Prostate gland (tissue), 2 donors: Measurements from ENCODE around the gene CLSTN3. TPM values are rescaled to one million over a fixed set of nuclear protein-coding genes. Genes with fewer than 3 reads are reported as not detected.

Experiments
- DNase-seq: peaks from one replicate; pipeline ENCODE4 v3.0.0-alpha.2; 2019; ENCODE audit warnings: low spot score
- H3K27ac ChIP-seq, 2 donors: fragments of 200-600 bp; sonication (generic); 2 replicates each; pipeline ENCODE4 v1.5.1; 2017 to 2019
- H3K27me3 ChIP-seq: fragments of 200-600 bp; sonication (generic); replicated peaks from 2 replicates; pipeline ENCODE4 v1.5.1; 2019; ENCODE audit not compliant: insufficient read depth
- H3K36me3 ChIP-seq, 2 donors: fragments of 200-600 bp; sonication (generic); 1 replicate in 1 of 2; 2 replicates in 1 of 2; pipeline versions ENCODE4 v1.5.1 to v1.8.1; 2017 to 2019
- H3K4me1 ChIP-seq: fragments of 200-600 bp; sonication (generic); replicated peaks from 2 replicates; pipeline ENCODE4 v1.5.1; 2019
- H3K4me3 ChIP-seq, 2 donors: fragments of 200-600 bp; sonication (generic); 2 replicates each; pipeline ENCODE4 v1.5.1; 2017 to 2019
- H3K9me3 ChIP-seq: fragments of 200-600 bp; sonication (generic); 2 replicates; pipeline ENCODE4 v1.5.1; 2017
- CTCF ChIP-seq, 4 experiments: fragments of 200-600 bp in 2 of 4; fragments of 450-650 bp in 2 of 4; sonication (generic) in 2 of 4; IDR thresholded peaks; 1 replicate in 3 of 4; 2 replicates in 1 of 4; pipeline ENCODE4 v1.5.1; 2016 to 2019; ENCODE audit warnings: antibody characterized with exemption in 4 of 4, mild to moderate bottlenecking in 2 of 4, moderate library complexity in 2 of 4
- POLR2A ChIP-seq: fragments of 450-650 bp; IDR thresholded peaks from one replicate; pipeline ENCODE4 v1.6.1; 2016; ENCODE audit warnings: antibody characterized with exemption, mild to moderate bottlenecking
- POLR2AphosphoS5 ChIP-seq: sonication (generic); formaldehyde crosslinking; IDR thresholded peaks from one replicate; pipeline ENCODE4 v1.6.1; 2017; ENCODE audit warnings: antibody characterized with exemption
- WGBS: methylation state at CpG from one replicate; pipeline ENCODE4 v1.1.5; 2018; 5-methylcytosine and 5-hydroxymethylcytosine counted together
- intact Hi-C: fragments of 100-400 bp; cut with DNase I; formaldehyde crosslinking; loops from one replicate; pipeline ENCODE4 v1.14.2; 2022
- total RNA-seq, 2 donors: library from RNA; depleted of rRNA; stranded (reverse); fragments of >200 nt; gene quantifications; one replicate each; pipeline ENCODE4 v1.1.0, GENCODE V29; 2016

CLSTN3 gene
- total RNA-seq, 2 donors from 2014 or later: 7.7 to 45.7 TPM

DNA sequence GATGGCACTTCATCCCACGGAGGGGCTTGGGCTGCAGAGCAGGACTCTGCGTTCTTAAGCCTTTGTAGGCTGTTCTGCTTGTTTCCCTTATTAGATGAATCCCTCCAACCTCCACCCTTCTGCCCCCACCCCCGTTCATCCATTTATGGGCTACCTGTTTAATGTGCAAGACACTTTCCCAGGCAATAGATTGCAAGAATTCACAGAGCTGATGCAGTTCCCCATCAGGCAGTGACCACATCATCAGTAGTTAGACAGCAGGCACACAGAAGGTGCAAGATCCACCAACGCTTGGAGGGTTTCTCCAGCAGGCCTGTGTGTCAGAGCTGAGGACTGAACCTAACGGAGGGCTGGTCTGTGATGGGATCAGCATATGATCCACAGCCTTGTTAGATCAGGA lies 36.7 kb upstream of the CLSTN3 start:
- H3K4me1 ChIP-seq: no peaks in the 10 kb centered on the region
- intact Hi-C loops: no loop called here
- WGBS: 57% methylated on average over 5 of the region's 5 CpGs

GRCh38 chr12:7093892-7094291 lies 36.3 kb upstream of the CLSTN3 start:
- no peak for DNase-seq
- TF ChIP-seq CTCF (IDR thresholded peaks at IDR 0.05): no peak
- TF ChIP-seq POLR2AphosphoS5: no peak
- no peaks in the 10 kb centered on the region for H3K9me3 ChIP-seq
- intact Hi-C loops: no loop called here
- 53% methylated on average over 10 of the region's 10 CpGs for WGBS
- no peaks in the 10 kb centered on the region for H3K4me1 ChIP-seq
- no peaks in the 10 kb centered on the region for H3K27me3 ChIP-seq
- no peak overlapping the region for H3K27ac ChIP-seq
- H3K36me3 ChIP-seq: peaks cover 0 to 6% of the 10 kb centered on the region in 2 donors
- H3K4me3 ChIP-seq: no peak overlapping the region

More for the DNA sequence above, 36.7 kb upstream of the CLSTN3 start:
- H3K9me3 ChIP-seq: no peaks in the 10 kb centered on the region
- H3K27ac ChIP-seq: no peak overlapping the region
- TF ChIP-seq POLR2AphosphoS5: no peak
- no peak for TF ChIP-seq POLR2A
- no peak for TF ChIP-seq CTCF (IDR thresholded peaks at IDR 0.05)
- H3K36me3 ChIP-seq: peaks cover 0 to 7% of the 10 kb centered on the region in 2 donors
- no peaks in the 10 kb centered on the region for H3K27me3 ChIP-seq
- no peak for DNase-seq
- no peak overlapping the region for H3K4me3 ChIP-seq

DNA sequence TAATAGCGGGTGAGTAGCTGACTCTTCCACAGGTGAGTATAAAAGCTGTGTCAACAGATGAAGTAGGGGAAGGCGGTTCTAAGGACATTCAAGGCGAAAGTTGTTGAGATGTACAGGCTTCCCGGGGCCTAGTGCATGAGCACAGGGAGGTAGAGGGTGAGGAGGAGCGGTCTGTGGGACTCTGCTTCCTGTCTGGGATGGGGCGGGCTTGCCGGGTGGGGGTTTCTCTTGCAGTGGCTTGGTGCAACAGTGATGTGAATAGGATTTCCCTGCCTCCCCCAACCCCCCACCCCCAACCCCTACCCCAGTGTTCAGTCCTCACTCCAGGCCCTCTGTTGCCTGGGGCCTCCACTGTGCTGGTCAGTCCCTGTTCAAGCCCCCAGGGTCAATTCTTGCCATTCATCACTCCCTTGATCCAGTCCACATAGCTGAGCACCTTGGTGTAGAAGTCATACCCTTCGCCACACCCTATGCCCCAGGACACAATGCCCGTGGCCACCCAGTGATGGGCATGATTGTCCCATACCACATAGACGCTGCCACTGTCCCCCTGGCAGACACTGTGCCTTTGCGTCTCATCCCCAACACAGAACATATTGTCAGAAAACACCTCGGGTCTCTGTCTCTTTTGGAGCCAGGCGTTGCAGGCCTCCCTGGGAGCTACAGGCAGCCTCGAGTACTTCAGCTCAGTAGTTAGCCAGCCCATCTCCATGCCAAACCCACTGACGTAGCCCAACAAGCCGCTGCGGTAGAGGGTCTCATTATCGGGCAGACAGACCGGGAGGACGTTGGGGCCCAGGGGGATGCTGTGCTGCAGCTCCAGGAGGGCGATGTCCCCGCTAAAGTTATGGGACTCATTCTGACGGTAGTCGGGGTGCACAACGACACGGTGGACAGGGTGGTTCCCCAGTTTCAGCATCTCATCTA lies 33.9 kb upstream of the CLSTN3 start:
- Histone ChIP-seq H3K36me3 (no peaks in the 10 kb centered on the region), H3K4me3 (no peak overlapping the region), H3K27me3 (no peaks in the 10 kb centered on the region), H3K4me1 (no peaks in the 10 kb centered on the region), H3K27ac (no peak overlapping the region), H3K9me3 (no peaks in the 10 kb centered on the region)
- 82% methylated on average over 26 of the region's 26 CpGs for WGBS
- TF ChIP-seq POLR2AphosphoS5 (no peak), POLR2A (no peak)
- intact Hi-C loops: no loop called here
- DNase-seq: no peak

GRCh38 chr12:7096979-7097378 lies 33.2 kb upstream of the CLSTN3 start:
- Histone ChIP-seq H3K27ac (no peak overlapping the region), H3K36me3 (no peaks in the 10 kb centered on the region), H3K9me3 (no peaks in the 10 kb centered on the region), H3K4me1 (no peaks in the 10 kb centered on the region), H3K4me3 (no peak overlapping the region), H3K27me3 (no peaks in the 10 kb centered on the region)
- TF ChIP-seq CTCF (IDR thresholded peaks at IDR 0.05) (no peak), POLR2AphosphoS5 (no peak), POLR2A (no peak)
- intact Hi-C loops: no loop called here
- DNase-seq: no peak
- 72% methylated on average over 19 of the region's 19 CpGs for WGBS

DNA sequence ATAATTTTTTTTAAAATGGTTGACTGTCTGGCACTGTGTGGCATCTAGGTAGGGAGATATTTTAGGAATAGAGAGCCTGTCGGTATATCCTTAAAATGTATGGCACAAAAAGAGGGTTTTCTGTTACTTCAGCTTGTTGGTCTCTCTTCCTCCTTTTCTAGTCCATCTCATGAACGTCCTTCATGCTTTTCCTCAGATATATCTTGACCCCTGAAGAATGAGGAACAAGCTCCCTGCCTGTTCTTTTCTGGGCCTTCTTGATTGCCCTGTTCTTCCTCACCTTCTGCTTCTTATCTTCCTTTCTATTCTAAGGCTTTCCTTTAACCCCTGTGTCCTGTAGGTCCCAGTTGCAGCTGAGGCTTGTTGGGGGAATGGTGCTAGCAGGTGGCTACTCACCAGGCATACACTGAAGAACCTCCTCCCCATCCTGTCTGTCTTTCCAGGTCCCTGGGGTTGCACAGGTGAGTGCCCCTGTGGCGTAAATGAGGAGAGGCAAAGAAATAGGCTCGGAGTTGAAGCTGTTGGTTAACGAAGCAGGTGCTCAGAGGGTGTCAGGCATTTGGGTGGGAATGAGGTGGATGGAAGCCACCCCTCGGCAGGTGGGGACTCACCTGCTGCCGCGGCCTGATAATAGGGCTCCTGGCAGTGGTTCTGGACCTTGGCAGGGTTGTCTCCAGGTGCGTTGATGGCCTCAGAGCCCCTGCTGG lies 30.7 kb upstream of the CLSTN3 start:
- no peak overlapping the region for H3K27ac ChIP-seq
- DNase-seq: no peak
- no peaks in the 10 kb centered on the region for H3K4me1 ChIP-seq
- no peaks in the 10 kb centered on the region for H3K36me3 ChIP-seq
- no peaks in the 10 kb centered on the region for H3K27me3 ChIP-seq
- WGBS: 88% methylated on average over 9 of the region's 9 CpGs
- TF ChIP-seq POLR2AphosphoS5: no peak
- no peak for TF ChIP-seq POLR2A
- no peak for TF ChIP-seq CTCF (IDR thresholded peaks at IDR 0.05)
- no peak overlapping the region for H3K4me3 ChIP-seq
- intact Hi-C loops: no loop called here
- H3K9me3 ChIP-seq: no peaks in the 10 kb centered on the region
